Measurements from ENCODE around the gene SH3PXD2A. TPM values are rescaled to one million over a fixed set of nuclear protein-coding genes. Genes with fewer than 3 reads are reported as not detected.

SH3PXD2A gene
- total and polyA plus RNA-seq, 2 donors (not counting 1 experiment from before 2014, with no cell fraction given): 3.2 to 33.5 TPM

DNA sequence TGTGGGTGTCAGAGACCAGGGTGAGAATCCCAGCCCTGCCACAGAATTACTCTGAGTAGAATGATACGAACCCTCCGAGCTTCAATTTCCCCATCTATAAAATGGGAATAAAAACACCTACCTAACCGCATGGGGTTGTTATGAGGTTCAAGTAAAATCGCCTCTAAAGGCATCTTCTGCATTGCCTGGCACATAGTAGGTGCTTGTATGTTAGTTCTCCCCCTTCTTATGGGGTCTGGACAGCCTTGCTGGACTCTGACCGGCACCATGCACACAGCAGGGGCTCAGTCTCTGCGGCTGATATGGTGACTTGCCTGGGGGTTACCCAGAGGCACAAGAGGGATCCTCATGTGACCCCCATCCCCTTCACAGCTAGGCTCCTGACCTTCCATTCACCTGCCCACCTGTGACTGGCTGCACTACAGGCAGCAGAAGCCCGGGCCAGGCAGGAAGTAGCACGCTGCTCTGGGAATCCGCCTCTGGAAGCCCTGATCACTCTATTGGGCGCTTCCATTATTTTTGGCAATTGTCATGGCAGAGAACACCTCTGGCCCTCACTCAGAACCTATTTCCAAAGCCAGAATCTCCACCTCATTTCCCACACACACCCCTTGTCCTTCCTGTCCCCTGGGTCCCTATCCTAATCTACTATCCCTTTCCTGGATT is 6.0 kb downstream of the SH3PXD2A start:
- H3K27me3 Mint-ChIP-seq: peaks cover 45% of the 10 kb centered on the region

More for the DNA sequence above, 6.0 kb downstream of the SH3PXD2A start:
- TF ChIP-seq CTCF (IDR thresholded peaks at IDR 0.05) (no peak), EZH2 (IDR thresholded peaks at IDR 0.05; ENCODE audit: borderline replicate concordance, insufficient read depth, low read depth, low read length, poor library complexity, severe bottlenecking) (no peak)
- Histone ChIP-seq H3K36me3 (replicated peaks in 1 of 2; ENCODE audit: control extremely low read depth in 1 of 2, control insufficient read depth in 1 of 2, extremely low read depth in 1 of 2, insufficient read depth in 2 of 2, low read length in 1 of 2) (no peaks in the 10 kb centered on the region), H3K4me1 (ENCODE audit: control insufficient read depth in 2 of 2, insufficient read depth in 2 of 2, low read length in 2 of 2) (peaks cover 22 to 23% of the 10 kb centered on the region in 2 donors), H3K79me2 (ENCODE audit: control insufficient read depth, insufficient read depth, low read length) (no peaks in the 10 kb centered on the region), H3K4me3 (ENCODE audit: control extremely low read depth in 1 of 5, extremely low read depth in 1 of 5, insufficient read depth in 1 of 5, low read depth in 2 of 5, low read length in 4 of 5) (no peak overlapping the region), H3K27ac (ENCODE audit: low read length in 2 of 2) (no peak overlapping the region), H3K9me3 (ENCODE audit: control extremely low read depth in 1 of 3, control insufficient read depth in 2 of 3, insufficient read depth in 1 of 3, low read length in 2 of 3) (no peaks in the 10 kb centered on the region), H3K4me2 (replicated peaks; ENCODE audit: low read depth, low read length, poor library complexity, severe bottlenecking) (no peak overlapping the region), H3K9ac (ENCODE audit: low read length) (no peak overlapping the region), H3K27me3 (replicated peaks in 1 of 4; ENCODE audit: control extremely low read depth in 1 of 4, control insufficient read depth in 3 of 4, insufficient read depth in 4 of 4, low read length in 3 of 4) (peaks cover 0 to 36% (median 5%) of the 10 kb centered on the region in 4 experiments), H4K20me1 (ENCODE audit: control insufficient read depth, insufficient read depth, low read length, poor library complexity, severe bottlenecking) (no peaks in the 10 kb centered on the region), H2AFZ (ENCODE audit: insufficient read depth, low read depth, low read length, poor library complexity, severe bottlenecking) (no peak overlapping the region)
- ATAC-seq (ENCODE audit: low read depth) (no peak), DNase-seq (no peak)
- Mint-ChIP-seq H3K27ac (no peak overlapping the region), H3K9me3 (ENCODE audit: insufficient read depth) (no peaks in the 10 kb centered on the region), H3K4me1 (peaks cover 24% of the 10 kb centered on the region), H3K4me3 (no peak overlapping the region)
- ChIA-PET POLR2A (no interaction called here), CTCF (interaction anchor here (1.1 to 3.1 kb wide), 3 partner anchors 9 to 136 kb away, joined by 4 to 13 read pairs (median 5); no protein-coding TSS in a partner anchor)
- WGBS (ENCODE audit: insufficient coverage): 95% methylated on average over 5 of the region's 10 CpGs
- intact Hi-C loops (cut with micrococcal nuclease): no loop called here
